ENCODE data around the gene LCE1E.

GRCh38 chr1:152739841-152740240 lies 46.2 kb upstream of the LCE1E start:
- no peak for TF ChIP-seq POLR2A (IDR thresholded peaks at IDR 0.05)
- no peak for TF ChIP-seq CTCF (IDR thresholded peaks at IDR 0.05)
